ENCODE data around the gene R3HDM2. TPM values are rescaled to one million over a fixed set of nuclear protein-coding genes. Genes with fewer than 3 reads are reported as not detected.

Gene R3HDM2
- total RNA-seq, 1 experiment from 2014 or later: 8.9 TPM

GRCh38 chr12:57239587-57240065 is 191.2 kb downstream of the R3HDM2 start:
- in situ Hi-C loops (cut with HindIII; ENCODE audit: low sequenced_read_pairs): no loop called here
- DNase-seq (ENCODE audit: low spot score): peak; percentile 65

GRCh38 chr12:57238854-57239554 is 191.8 kb downstream of the R3HDM2 start:
- DNase-seq (ENCODE audit: low spot score): peak; percentile 89
- in situ Hi-C loops (cut with HindIII; ENCODE audit: low sequenced_read_pairs): no loop called here

- in situ Hi-C loops (cut with HindIII; ENCODE audit: low sequenced_read_pairs): no loop called here
- DNase-seq (ENCODE audit: low spot score): no peak
Measured at GRCh38 chr12:57237932-57238853, 192.7 kb downstream of the R3HDM2 start.

GRCh38 chr12:57237596-57237931 is 193.3 kb downstream of the R3HDM2 start:
- in situ Hi-C loops (cut with HindIII; ENCODE audit: low sequenced_read_pairs): no loop called here

GRCh38 chr12:57236925-57237595 is 193.8 kb downstream of the R3HDM2 start:
- in situ Hi-C loops (cut with HindIII; ENCODE audit: low sequenced_read_pairs): no loop called here
- DNase-seq (ENCODE audit: low spot score): no peak

More at GRCh38 chr12:57237596-57237931, 193.3 kb downstream of the R3HDM2 start:
- no peak for DNase-seq (ENCODE audit: low spot score)

GRCh38 chr12:57236201-57236924 is 194.5 kb downstream of the R3HDM2 start:
- in situ Hi-C loops (cut with HindIII; ENCODE audit: low sequenced_read_pairs): no loop called here
- no peak for DNase-seq (ENCODE audit: low spot score)

- in situ Hi-C loops (cut with HindIII; ENCODE audit: low sequenced_read_pairs): no loop called here
Measured at GRCh38 chr12:57235728-57236131, 195.1 kb downstream of the R3HDM2 start.

GRCh38 chr12:57235017-57235727 is 195.7 kb downstream of the R3HDM2 start:
- no peak for DNase-seq (ENCODE audit: low spot score)
- in situ Hi-C loops (cut with HindIII; ENCODE audit: low sequenced_read_pairs): no loop called here

More at GRCh38 chr12:57235728-57236131, 195.1 kb downstream of the R3HDM2 start:
- no peak for DNase-seq (ENCODE audit: low spot score)

GRCh38 chr12:57234571-57235016 is 196.2 kb downstream of the R3HDM2 start:
- in situ Hi-C loops (cut with HindIII; ENCODE audit: low sequenced_read_pairs): no loop called here
- no peak for DNase-seq (ENCODE audit: low spot score)

GRCh38 chr12:57234233-57234570 is 196.6 kb downstream of the R3HDM2 start:
- no peak for DNase-seq (ENCODE audit: low spot score)
- in situ Hi-C loops (cut with HindIII; ENCODE audit: low sequenced_read_pairs): no loop called here

GRCh38 chr12:57233357-57234232 is 197.2 kb downstream of the R3HDM2 start:
- no peak for DNase-seq (ENCODE audit: low spot score)
- in situ Hi-C loops (cut with HindIII; ENCODE audit: low sequenced_read_pairs): no loop called here

GRCh38 chr12:57232156-57232756 is 198.6 kb downstream of the R3HDM2 start:
- in situ Hi-C loops (cut with HindIII; ENCODE audit: low sequenced_read_pairs): no loop called here
- DNase-seq (ENCODE audit: low spot score): no peak

- in situ Hi-C loops (cut with HindIII; ENCODE audit: low sequenced_read_pairs): no loop called here
- DNase-seq (ENCODE audit: low spot score): no peak
Measured at GRCh38 chr12:57231276-57232021, 199.4 kb downstream of the R3HDM2 start.

- peak; percentile 39 for DNase-seq (ENCODE audit: low spot score)
- in situ Hi-C loops (cut with HindIII; ENCODE audit: low sequenced_read_pairs): no loop called here
Measured at GRCh38 chr12:57230381-57231155, 200.3 kb downstream of the R3HDM2 start.

- peak; percentile 97 for DNase-seq (ENCODE audit: low spot score)
- in situ Hi-C loops (cut with HindIII; ENCODE audit: low sequenced_read_pairs): no loop called here
Measured at GRCh38 chr12:57229634-57230380, 201.0 kb downstream of the R3HDM2 start, which contains the start of gene SHMT2. SHMT2 (plus strand) TSS chr12:57229711; CDS start chr12:57229779, 68 bp downstream.
